Panc1 (cell line): ENCODE results near the gene REV1. TPM values are rescaled to one million over a fixed set of nuclear protein-coding genes. Genes with fewer than 3 reads are reported as not detected.

Source experiments
- ATAC-seq: fragments of 200-7000 bp; cut with Tn5 transposase; 2 replicates; pipeline ENCODE4 v1.9.1; 2020; ENCODE audit warnings: mild to moderate bottlenecking, moderate library complexity
- BruUV-seq: library from RNA; stranded (reverse); fragments of 400-500 nt; replicated peaks from 2 replicates; lab custom pipeline; 2021; lab: Mats Ljungman, UMichigan
- CTCF ChIA-PET: fragments of 300-600 bp; sonication (Branson Sonifier 250); formaldehyde crosslinking; loops from one replicate; lab custom pipeline; 2022; ENCODE audit warnings: antibody characterized with exemption; lab: Charles Lee
- POLR2A ChIA-PET: fragments of 300-600 bp; sonication (Branson Sonifier 250); formaldehyde crosslinking; loops from one replicate; lab custom pipeline; 2022; ENCODE audit warnings: antibody characterized with exemption; lab: Charles Lee
- DNase-seq: peaks from one replicate; pipeline ENCODE4 v3.0.0-alpha.2; 2010; ENCODE audit warnings: low read depth, low spot score
- H3K27ac ChIP-seq: 2 replicates; pipeline ENCODE4 v1.5.1; 2011; ENCODE audit warnings: mild to moderate bottlenecking, low read length, inconsistent platforms
- H3K27me3 ChIP-seq: fragments of 200-500 bp; sonication (Bioruptor generic); 2 replicates; pipeline ENCODE4 v1.6.0; 2014; ENCODE audit warnings: low read length, inconsistent platforms; ENCODE audit not compliant: control insufficient read depth, insufficient read depth
- H3K36me3 ChIP-seq: fragments of 200-500 bp; sonication (Bioruptor generic); 2 replicates; pipeline ENCODE4 v1.5.1; 2014; ENCODE audit warnings: inconsistent platforms, mild to moderate bottlenecking, low read length, moderate library complexity; ENCODE audit not compliant: control insufficient read depth, insufficient read depth
- H3K4me1 ChIP-seq: 2 replicates; pipeline ENCODE4 v1.5.1; 2011; ENCODE audit warnings: inconsistent platforms, mild to moderate bottlenecking, low read length, moderate library complexity; ENCODE audit not compliant: control insufficient read depth, insufficient read depth
- H3K4me3 ChIP-seq, 2 experiments: 2 replicates each; pipeline ENCODE4 v1.5.1; 2011 to 2012; ENCODE audit warnings: low read depth in 2 of 2, low read length in 2 of 2, mild to moderate bottlenecking in 2 of 2, inconsistent platforms in 1 of 2, moderate library complexity in 1 of 2
- H3K9me3 ChIP-seq: fragments of 200-500 bp; sonication (Bioruptor generic); 2 replicates; pipeline ENCODE4 v1.5.1; 2014; ENCODE audit warnings: low read depth, mild to moderate bottlenecking, inconsistent platforms, low read length, moderate library complexity; ENCODE audit not compliant: control insufficient read depth, insufficient read depth
- CTCF ChIP-seq: fragments of 450-650 bp; IDR thresholded peaks from 2 replicates; pipeline ENCODE4 v1.5.1; 2017; ENCODE audit warnings: mild to moderate bottlenecking
- POLR2AphosphoS5 ChIP-seq: IDR thresholded peaks from 2 replicates; pipeline ENCODE4 v1.6.1; 2012; ENCODE audit warnings: mild to moderate bottlenecking, low read depth, low read length, moderate library complexity
- REST ChIP-seq, 2 experiments: IDR thresholded peaks; 2 replicates each; pipeline ENCODE4 v1.6.1; 2011 to 2012; ENCODE audit warnings: low read depth in 2 of 2, control low read depth in 1 of 2, low read length in 1 of 2, mild to moderate bottlenecking in 1 of 2, moderate library complexity in 1 of 2; ENCODE audit not compliant: insufficient read depth in 1 of 2
- SIN3A ChIP-seq: IDR thresholded peaks from 2 replicates; pipeline ENCODE4 v1.6.1; 2012; ENCODE audit warnings: low read depth, mild to moderate bottlenecking, low read length, moderate library complexity, borderline replicate concordance; ENCODE audit not compliant: insufficient read depth
- TCF7L2 ChIP-seq: IDR thresholded peaks from 2 replicates; pipeline ENCODE4 v1.6.1; 2011; ENCODE audit warnings: mild to moderate bottlenecking, low read depth, low read length, inconsistent platforms
- in situ Hi-C: cut with HindIII; loops from 2 replicates; pipeline ENCODE4 v1.10.0; 2016; ENCODE audit warnings: low sequenced_read_pairs, low pct_unique_long_range_greater_than_20kb
- intact Hi-C: fragments of 100-400 bp; cut with micrococcal nuclease; formaldehyde crosslinking; loops from one replicate; pipeline ENCODE4 v1.10.0; 2022; ENCODE audit not compliant: unreplicated experiment
- total RNA-seq: library from RNA; stranded (reverse); gene quantifications from one replicate; pipeline ENCODE4 v1.2.1, GENCODE V29; 2021; ENCODE audit not compliant: unreplicated experiment

REV1 gene
- total RNA-seq, 1 experiment from 2014 or later, result 35.0 TPM

DNA sequence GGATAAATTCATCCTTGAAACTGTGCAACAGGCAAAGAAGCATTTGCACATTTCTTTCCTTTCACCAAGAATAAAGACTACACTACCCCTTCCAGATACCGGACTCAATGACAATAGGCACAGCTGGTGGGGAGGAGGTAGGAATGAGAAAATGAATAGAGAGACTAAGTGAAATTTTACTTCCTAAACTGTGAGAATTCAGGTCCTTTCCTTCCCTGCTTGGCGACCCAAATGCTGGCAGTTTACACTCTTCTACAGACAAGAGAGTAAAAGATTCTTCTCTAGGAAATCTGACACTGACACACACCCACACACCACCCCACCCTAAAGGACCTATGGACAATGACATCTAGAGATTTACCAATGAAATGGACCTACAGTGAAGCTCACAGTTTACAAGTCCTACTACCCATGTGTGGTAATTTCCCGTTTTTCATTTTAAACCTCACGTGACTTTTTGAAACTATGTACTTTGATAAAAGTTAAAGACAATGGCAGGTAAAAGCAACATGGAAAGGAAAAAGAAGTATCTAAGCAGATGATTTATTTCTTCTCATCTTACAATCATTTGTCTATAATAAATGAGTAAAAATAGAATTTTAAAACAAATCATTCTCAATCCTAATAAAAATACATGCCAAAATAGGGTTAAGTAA, 27.9 kb downstream of the REV1 start:
- ATAC-seq (no peak), DNase-seq (no peak)
- intact Hi-C loops, result no loop called here
- Histone ChIP-seq H3K27ac (no peak overlapping the region), H3K9me3 (no peaks in the 10 kb centered on the region), H3K4me1 (no peaks in the 10 kb centered on the region), H3K27me3 (no peaks in the 10 kb centered on the region), H3K4me3 (no peak overlapping the region), H3K36me3 (peaks cover 2% of the 10 kb centered on the region; the same call in 1 of the 2 replicates)
- no TSS peak for BruUV-seq
- TF ChIP-seq CTCF (no peak), REST (IDR thresholded peaks at IDR 0.05; ENCODE audit: insufficient read depth in 1 of 2, low read depth in 2 of 2, low read length in 1 of 2) (no peak), TCF7L2 (no peak), SIN3A (no peak), POLR2AphosphoS5 (no peak)
- ChIA-PET CTCF (no interaction called here), POLR2A (no interaction called here)
- in situ Hi-C loops, result no loop called here

GRCh38 chr2:99458529-99458928, 31.3 kb downstream of the REV1 start:
- POLR2A ChIA-PET, result no interaction called here
- in situ Hi-C loops, result no loop called here
- no peak for ATAC-seq

More at GRCh38 chr2:99458529-99458928, 31.3 kb downstream of the REV1 start:
- Histone ChIP-seq H3K4me3 (no peak overlapping the region), H3K27ac (no peak overlapping the region), H3K4me1 (peaks cover 6% of the 10 kb centered on the region; the same call in 1 of the 2 replicates), H3K36me3 (peaks cover 7% of the 10 kb centered on the region; the same call in 1 of the 2 replicates), H3K9me3 (no peaks in the 10 kb centered on the region), H3K27me3 (no peaks in the 10 kb centered on the region)
- no TSS peak for BruUV-seq
- TF ChIP-seq REST (IDR thresholded peaks at IDR 0.05; ENCODE audit: insufficient read depth in 1 of 2, low read depth in 2 of 2, low read length in 1 of 2) (no peak), SIN3A (no peak), POLR2AphosphoS5 (no peak), CTCF (no peak), TCF7L2 (no peak)
- CTCF ChIA-PET, result no interaction called here
- no peak for DNase-seq
- intact Hi-C loops, result no loop called here
